WI38 (cell line): ENCODE data around the gene CACNA2D1.

Experiments
- H3K4me3 ChIP-seq: 2 replicates; pipeline ENCODE4 v1.5.1; 2011; ENCODE audit warnings: low read depth, mild to moderate bottlenecking, control low read depth, low read length
- CTCF ChIP-seq: IDR thresholded peaks from 2 replicates; pipeline ENCODE4 v1.5.1; 2012; ENCODE audit warnings: low read depth, mild to moderate bottlenecking, control low read depth, low read length

CACNA2D1 gene

GRCh38 chr7:82443547-82444219 lies at the start of gene CACNA2D1:
CACNA2D1 (minus strand) TSS chr7:82443777.
- H3K4me3 ChIP-seq, result peak within 1 kb of the TSS; percentile 82

GRCh38 chr7:82481499-82482097 lies 38.0 kb upstream of the CACNA2D1 start:
- TF ChIP-seq CTCF, result peak; percentile 45; the same call in 1 of the 2 replicates
- no peak overlapping the region for H3K4me3 ChIP-seq

More at GRCh38 chr7:82443547-82444219, at the start of gene CACNA2D1:
- no peak for TF ChIP-seq CTCF

GRCh38 chr7:82477733-82478515 lies 34.3 kb upstream of the CACNA2D1 start:
- H3K4me3 ChIP-seq, result no peak overlapping the region
- TF ChIP-seq CTCF, result no peak

GRCh38 chr7:82472966-82473365 lies 29.4 kb upstream of the CACNA2D1 start:
- H3K4me3 ChIP-seq, result no peak overlapping the region
- TF ChIP-seq CTCF, result no peak

GRCh38 chr7:82471351-82472020 lies 27.9 kb upstream of the CACNA2D1 start:
- TF ChIP-seq CTCF, result no peak
- H3K4me3 ChIP-seq, result no peak overlapping the region

- no peak overlapping the region for H3K4me3 ChIP-seq
- TF ChIP-seq CTCF, result no peak
These were observed 25.6 kb upstream of the CACNA2D1 start for GRCh38 chr7:82469207-82469606.

GRCh38 chr7:82468435-82468834 lies 24.9 kb upstream of the CACNA2D1 start:
- no peak for TF ChIP-seq CTCF

More at GRCh38 chr7:82468435-82468834, 24.9 kb upstream of the CACNA2D1 start:
- H3K4me3 ChIP-seq, result no peak overlapping the region
